Measurements from ENCODE around the gene RAD51C.

GRCh38 chr17:58759522-58759921 lies 67.1 kb downstream of the RAD51C start:
- TF ChIP-seq, protein P1, sequence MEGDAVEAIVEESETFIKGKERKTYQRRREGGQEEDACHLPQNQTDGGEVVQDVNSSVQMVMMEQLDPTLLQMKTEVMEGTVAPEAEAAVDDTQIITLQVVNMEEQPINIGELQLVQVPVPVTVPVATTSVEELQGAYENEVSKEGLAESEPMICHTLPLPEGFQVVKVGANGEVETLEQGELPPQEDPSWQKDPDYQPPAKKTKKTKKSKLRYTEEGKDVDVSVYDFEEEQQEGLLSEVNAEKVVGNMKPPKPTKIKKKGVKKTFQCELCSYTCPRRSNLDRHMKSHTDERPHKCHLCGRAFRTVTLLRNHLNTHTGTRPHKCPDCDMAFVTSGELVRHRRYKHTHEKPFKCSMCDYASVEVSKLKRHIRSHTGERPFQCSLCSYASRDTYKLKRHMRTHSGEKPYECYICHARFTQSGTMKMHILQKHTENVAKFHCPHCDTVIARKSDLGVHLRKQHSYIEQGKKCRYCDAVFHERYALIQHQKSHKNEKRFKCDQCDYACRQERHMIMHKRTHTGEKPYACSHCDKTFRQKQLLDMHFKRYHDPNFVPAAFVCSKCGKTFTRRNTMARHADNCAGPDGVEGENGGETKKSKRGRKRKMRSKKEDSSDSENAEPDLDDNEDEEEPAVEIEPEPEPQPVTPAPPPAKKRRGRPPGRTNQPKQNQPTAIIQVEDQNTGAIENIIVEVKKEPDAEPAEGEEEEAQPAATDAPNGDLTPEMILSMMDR (IDR thresholded peaks at IDR 0.05), result no peak
- TF ChIP-seq ZFX (IDR thresholded peaks at IDR 0.05; ENCODE audit: borderline replicate concordance), result no peak

Data from 22Rv1 (cell line).